ENCODE measurements around the gene GABPB1. TPM values are rescaled to one million over a fixed set of nuclear protein-coding genes. Genes with fewer than 3 reads are reported as not detected.

Gene GABPB1
- total RNA-seq, 2 donors from 2014 or later, result 4.9 to 6.7 TPM

DNA sequence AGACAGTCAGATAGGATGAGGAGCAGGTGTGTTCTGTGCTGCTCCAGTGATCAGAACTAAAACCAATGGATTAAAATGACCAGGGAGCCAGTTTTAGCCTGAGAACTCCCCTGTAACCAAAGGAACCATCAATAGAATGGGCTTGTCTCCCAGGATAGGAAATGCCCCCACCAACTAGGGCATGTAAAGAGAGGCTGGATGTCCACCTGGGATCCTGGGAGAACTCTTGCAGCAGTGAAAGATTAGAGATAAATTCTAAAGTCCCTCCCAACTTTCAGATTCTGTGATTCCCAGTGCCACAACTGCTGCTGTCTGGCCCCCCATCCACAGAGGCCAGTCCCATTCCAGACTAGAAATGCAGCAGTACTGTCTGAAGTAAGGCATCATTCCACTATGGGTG, 123.2 kb downstream of the GABPB1 start:
- TF ChIP-seq POLR2A (IDR thresholded peaks at IDR 0.05), result no peak
- TF ChIP-seq, protein P1, sequence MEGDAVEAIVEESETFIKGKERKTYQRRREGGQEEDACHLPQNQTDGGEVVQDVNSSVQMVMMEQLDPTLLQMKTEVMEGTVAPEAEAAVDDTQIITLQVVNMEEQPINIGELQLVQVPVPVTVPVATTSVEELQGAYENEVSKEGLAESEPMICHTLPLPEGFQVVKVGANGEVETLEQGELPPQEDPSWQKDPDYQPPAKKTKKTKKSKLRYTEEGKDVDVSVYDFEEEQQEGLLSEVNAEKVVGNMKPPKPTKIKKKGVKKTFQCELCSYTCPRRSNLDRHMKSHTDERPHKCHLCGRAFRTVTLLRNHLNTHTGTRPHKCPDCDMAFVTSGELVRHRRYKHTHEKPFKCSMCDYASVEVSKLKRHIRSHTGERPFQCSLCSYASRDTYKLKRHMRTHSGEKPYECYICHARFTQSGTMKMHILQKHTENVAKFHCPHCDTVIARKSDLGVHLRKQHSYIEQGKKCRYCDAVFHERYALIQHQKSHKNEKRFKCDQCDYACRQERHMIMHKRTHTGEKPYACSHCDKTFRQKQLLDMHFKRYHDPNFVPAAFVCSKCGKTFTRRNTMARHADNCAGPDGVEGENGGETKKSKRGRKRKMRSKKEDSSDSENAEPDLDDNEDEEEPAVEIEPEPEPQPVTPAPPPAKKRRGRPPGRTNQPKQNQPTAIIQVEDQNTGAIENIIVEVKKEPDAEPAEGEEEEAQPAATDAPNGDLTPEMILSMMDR (IDR thresholded peaks at IDR 0.05), result no peak
- Histone ChIP-seq H3K4me1 (no peaks in the 10 kb centered on the region), H3K27ac (no peak overlapping the region), H3K9me3 (no peaks in the 10 kb centered on the region), H3K4me3 (no peak overlapping the region), H3K36me3 (replicated peaks in 1 of 2; ENCODE audit: insufficient read depth in 1 of 2, low read depth in 2 of 2) (no peaks in the 10 kb centered on the region), H3K27me3 (no peaks in the 10 kb centered on the region)
- ATAC-seq (no peak), DNase-seq (no peak)
- intact Hi-C loops (cut with DNase I), result no loop called here

DNA sequence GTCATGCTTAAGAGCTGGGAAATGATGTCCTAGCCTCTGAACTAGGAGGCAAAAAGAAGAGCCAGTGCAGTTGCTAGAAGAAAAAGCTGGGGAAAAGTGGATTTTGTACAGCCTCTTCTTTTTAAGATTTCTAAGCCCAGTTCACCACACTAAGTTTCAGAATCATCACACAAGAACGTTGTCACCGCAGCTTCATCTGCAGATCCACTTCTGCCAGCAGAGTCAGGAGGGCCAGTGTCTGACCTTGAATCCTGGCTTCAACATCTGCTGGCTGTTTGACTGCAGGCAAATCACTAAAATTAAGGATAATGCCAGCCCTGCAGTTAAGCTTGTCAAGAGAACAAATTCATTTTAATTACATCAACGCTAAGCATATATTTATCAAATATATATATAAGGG, 125.7 kb downstream of the GABPB1 start:
- Histone ChIP-seq H3K27ac (no peak overlapping the region), H3K36me3 (replicated peaks in 1 of 2; ENCODE audit: insufficient read depth in 1 of 2, low read depth in 2 of 2) (no peaks in the 10 kb centered on the region), H3K4me1 (no peaks in the 10 kb centered on the region), H3K9me3 (no peaks in the 10 kb centered on the region), H3K27me3 (no peaks in the 10 kb centered on the region), H3K4me3 (no peak overlapping the region)
- ATAC-seq, result no peak
- DNase-seq, result no peak
- intact Hi-C loops (cut with DNase I), result no loop called here
- WGBS, 2 donors, result 70 to 71% methylated on average over 3 of the region's 3 CpGs
- TF ChIP-seq POLR2A (IDR thresholded peaks at IDR 0.05), result no peak
- TF ChIP-seq, protein P1 (IDR thresholded peaks at IDR 0.05), result no peak

DNA sequence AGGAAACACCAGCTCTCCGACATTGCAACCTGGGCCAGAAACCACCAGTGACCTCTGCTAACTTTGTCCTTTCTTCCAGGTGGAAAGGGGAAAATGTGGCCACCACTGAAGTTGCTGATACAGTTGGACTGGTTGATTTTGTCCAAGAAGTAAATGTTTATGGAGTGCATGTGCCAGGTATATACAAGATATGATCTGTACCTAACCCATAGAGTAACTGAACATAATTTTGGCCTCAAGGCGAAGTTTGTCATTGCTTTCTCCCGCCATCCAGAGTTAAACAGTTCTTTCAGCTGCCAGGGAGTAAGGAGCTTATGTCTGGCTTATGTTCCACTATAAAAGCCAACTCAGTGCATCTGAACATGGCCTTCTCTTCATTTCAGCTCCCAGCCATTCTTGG, 126.1 kb downstream of the GABPB1 start:
- H3K4me3 ChIP-seq, result no peak overlapping the region
- no peak for ATAC-seq
- H3K27ac ChIP-seq, result no peak overlapping the region

DNA sequence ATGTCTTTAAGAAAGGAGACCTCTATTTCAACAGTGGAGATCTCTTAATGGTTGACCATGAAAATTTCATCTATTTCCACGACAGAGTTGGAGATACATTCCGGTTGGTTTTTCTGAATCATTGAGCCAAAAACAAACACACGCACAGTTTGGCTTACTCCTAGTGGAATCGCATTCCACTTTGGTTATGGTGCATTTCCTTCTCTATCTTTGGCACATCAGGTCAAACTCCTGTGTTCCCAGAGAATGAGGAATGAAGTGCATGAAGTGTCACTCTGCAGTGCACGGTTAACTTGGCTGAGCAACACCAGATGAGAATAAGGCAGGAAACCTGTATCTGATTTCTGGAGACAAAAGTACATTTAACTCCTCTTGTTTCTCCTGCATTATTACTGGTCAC, 127.9 kb downstream of the GABPB1 start:
- Histone ChIP-seq H3K4me3 (no peak overlapping the region), H3K4me1 (no peaks in the 10 kb centered on the region), H3K36me3 (replicated peaks in 1 of 2; ENCODE audit: insufficient read depth in 1 of 2, low read depth in 2 of 2) (no peaks in the 10 kb centered on the region), H3K27me3 (no peaks in the 10 kb centered on the region), H3K27ac (no peak overlapping the region), H3K9me3 (no peaks in the 10 kb centered on the region)
- DNase-seq (no peak), ATAC-seq (no peak)
- WGBS, 2 donors, result 77 to 85% methylated on average over 5 of the region's 5 CpGs
- intact Hi-C loops (cut with DNase I), result no loop called here
- no peak for TF ChIP-seq POLR2A (IDR thresholded peaks at IDR 0.05)
- TF ChIP-seq, protein P1 (IDR thresholded peaks at IDR 0.05), result no peak

More for the DNA sequence above, 126.1 kb downstream of the GABPB1 start:
- WGBS, 2 donors, result 94 to 95% methylated on average over 3 of the region's 3 CpGs
- Histone ChIP-seq H3K9me3 (no peaks in the 10 kb centered on the region), H3K27me3 (no peaks in the 10 kb centered on the region), H3K36me3 (replicated peaks in 1 of 2; ENCODE audit: insufficient read depth in 1 of 2, low read depth in 2 of 2) (no peaks in the 10 kb centered on the region), H3K4me1 (no peaks in the 10 kb centered on the region)
- intact Hi-C loops (cut with DNase I), result no loop called here
- no peak for DNase-seq
- TF ChIP-seq POLR2A (IDR thresholded peaks at IDR 0.05), result no peak
- TF ChIP-seq, protein P1 (IDR thresholded peaks at IDR 0.05), result no peak

DNA sequence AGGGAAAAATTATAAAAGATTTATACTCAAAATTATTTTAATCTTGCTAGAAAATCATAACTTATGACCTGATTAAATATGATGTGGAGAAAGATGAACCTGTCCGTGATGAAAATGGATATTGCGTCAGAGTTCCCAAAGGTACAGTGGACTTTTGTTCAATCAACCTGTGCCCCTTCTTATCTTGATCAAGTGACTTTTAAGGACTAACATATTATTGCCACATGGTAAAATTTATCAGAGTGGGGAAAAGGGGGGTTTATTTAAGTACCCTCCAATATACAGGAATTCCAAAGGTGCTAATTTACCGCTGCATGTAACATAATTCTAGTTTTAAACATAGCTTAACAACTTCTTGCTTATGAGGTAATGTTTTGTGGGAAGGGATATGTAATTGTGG, 129.1 kb downstream of the GABPB1 start:
- Histone ChIP-seq H3K9me3 (no peaks in the 10 kb centered on the region), H3K36me3 (replicated peaks in 1 of 2; ENCODE audit: insufficient read depth in 1 of 2, low read depth in 2 of 2) (no peaks in the 10 kb centered on the region), H3K4me3 (no peak overlapping the region), H3K27me3 (no peaks in the 10 kb centered on the region), H3K27ac (no peak overlapping the region), H3K4me1 (no peaks in the 10 kb centered on the region)
- no peak for TF ChIP-seq POLR2A (IDR thresholded peaks at IDR 0.05)
- TF ChIP-seq, protein P1 (IDR thresholded peaks at IDR 0.05), result no peak
- intact Hi-C loops (cut with DNase I), result no loop called here
- ATAC-seq, result no peak
- no peak for DNase-seq
- 77 to 88% methylated on average over 3 of the region's 3 CpGs for WGBS, 2 donors

Small RNA genes lying within 50 kb of the gene (small RNA-seq; reads per million reads assigned to genes)
- not detected for gene RNU6-94P

Other genes starting within 250 kb of the GABPB1 start
- 1 to 10 TPM; 3.1 to 6.6 TPM for gene ATP8B4, start 236.0 kb downstream of the GABPB1 start, total RNA-seq
- 1 to 10 TPM; 3.9 to 4.6 TPM for gene SLC27A2, start 173.0 kb downstream of the GABPB1 start, total RNA-seq
- not detected for gene HDC, start 89.5 kb downstream of the GABPB1 start, total RNA-seq
- gene USP8, start 69.2 kb upstream of the GABPB1 start, total RNA-seq, result 10 to 100 TPM; 32.4 to 34.6 TPM
- gene USP50, start 191.5 kb upstream of the GABPB1 start, total RNA-seq, result not detected

Data from body of pancreas (tissue), 4 donors.